ENCODE measurements around the gene RUFY3.
A peak's percentile ranks its signal among the peaks of the same experiment; 100 is the strongest.

The RUFY3 gene

GRCh38 chr4:70829015-70829414, 107.3 kb downstream of the RUFY3 start:
- DNase-seq (ENCODE audit: low read depth): no peak
- TF ChIP-seq CTCF (conservative IDR thresholded peaks at IDR 0.05; ENCODE audit: control insufficient read depth, insufficient read depth, low read depth, low read length): no peak
- H3K4me3 ChIP-seq (ENCODE audit: control insufficient read depth, low read depth, low read length): no peak overlapping the region

GRCh38 chr4:70829492-70829891, 107.7 kb downstream of the RUFY3 start:
- DNase-seq (ENCODE audit: low read depth): no peak
- no peak overlapping the region for H3K4me3 ChIP-seq (ENCODE audit: control insufficient read depth, low read depth, low read length)
- no peak for TF ChIP-seq CTCF (conservative IDR thresholded peaks at IDR 0.05; ENCODE audit: control insufficient read depth, insufficient read depth, low read depth, low read length)

GRCh38 chr4:70830054-70830453, 108.3 kb downstream of the RUFY3 start:
- DNase-seq (ENCODE audit: low read depth): no peak
- TF ChIP-seq CTCF (conservative IDR thresholded peaks at IDR 0.05; ENCODE audit: control insufficient read depth, insufficient read depth, low read depth, low read length): no peak
- no peak overlapping the region for H3K4me3 ChIP-seq (ENCODE audit: control insufficient read depth, low read depth, low read length)

- DNase-seq (ENCODE audit: low read depth): no peak
Measured at GRCh38 chr4:70831293-70831692, 109.5 kb downstream of the RUFY3 start.

GRCh38 chr4:70833675-70834074, 111.9 kb downstream of the RUFY3 start:
- H3K4me3 ChIP-seq (ENCODE audit: control insufficient read depth, low read depth, low read length): no peak overlapping the region
- TF ChIP-seq CTCF (conservative IDR thresholded peaks at IDR 0.05; ENCODE audit: control insufficient read depth, insufficient read depth, low read depth, low read length): no peak
- DNase-seq (ENCODE audit: low read depth): no peak

More at GRCh38 chr4:70831293-70831692, 109.5 kb downstream of the RUFY3 start:
- H3K4me3 ChIP-seq (ENCODE audit: control insufficient read depth, low read depth, low read length): no peak overlapping the region
- no peak for TF ChIP-seq CTCF (conservative IDR thresholded peaks at IDR 0.05; ENCODE audit: control insufficient read depth, insufficient read depth, low read depth, low read length)

GRCh38 chr4:70836081-70836480, 114.3 kb downstream of the RUFY3 start:
- no peak for DNase-seq (ENCODE audit: low read depth)
- no peak for TF ChIP-seq CTCF (conservative IDR thresholded peaks at IDR 0.05; ENCODE audit: control insufficient read depth, insufficient read depth, low read depth, low read length)
- no peak overlapping the region for H3K4me3 ChIP-seq (ENCODE audit: control insufficient read depth, low read depth, low read length)

GRCh38 chr4:70838204-70838603, 116.4 kb downstream of the RUFY3 start:
- no peak for TF ChIP-seq CTCF (conservative IDR thresholded peaks at IDR 0.05; ENCODE audit: control insufficient read depth, insufficient read depth, low read depth, low read length)
- DNase-seq (ENCODE audit: low read depth): peak; percentile 25
- peak overlapping the region; percentile 79 for H3K4me3 ChIP-seq (ENCODE audit: control insufficient read depth, low read depth, low read length)

Measured in fibroblast of mammary gland (primary cell).